ENCODE data around the gene NTSR2.

The NTSR2 gene

GRCh38 chr2:11678306-11678960 lies 8.4 kb upstream of the NTSR2 start:
- Histone ChIP-seq H3K4me3 (no peak overlapping the region), H3K27ac (no peak overlapping the region), H3K9me3 (ENCODE audit: low read depth, low read length) (no peaks in the 10 kb centered on the region), H3K36me3 (ENCODE audit: insufficient read depth, low read length) (no peaks in the 10 kb centered on the region), H3K9ac (ENCODE audit: insufficient read length) (no peak overlapping the region)
- DNase-seq (ENCODE audit: low read depth, low spot score): no peak
- no peak for TF ChIP-seq FOXP2 (optimal IDR thresholded peaks at IDR 0.05; ENCODE audit: control extremely low read depth, extremely low read length, insufficient read depth)
- TF ChIP-seq EZH2 (IDR thresholded peaks at IDR 0.05): no peak
- TF ChIP-seq POLR2AphosphoS5 (IDR thresholded peaks at IDR 0.05; ENCODE audit: borderline replicate concordance, low read depth, low read length): no peak

- Histone ChIP-seq H3K36me3 (ENCODE audit: insufficient read depth, low read length) (no peaks in the 10 kb centered on the region), H3K4me3 (no peak overlapping the region), H3K27ac (no peak overlapping the region), H3K9ac (ENCODE audit: insufficient read length) (no peak overlapping the region), H3K9me3 (ENCODE audit: low read depth, low read length) (no peaks in the 10 kb centered on the region)
- TF ChIP-seq EZH2 (IDR thresholded peaks at IDR 0.05): no peak
- TF ChIP-seq POLR2AphosphoS5 (IDR thresholded peaks at IDR 0.05; ENCODE audit: borderline replicate concordance, low read depth, low read length): no peak
- TF ChIP-seq FOXP2 (optimal IDR thresholded peaks at IDR 0.05; ENCODE audit: control extremely low read depth, extremely low read length, insufficient read depth): no peak
- no peak for DNase-seq (ENCODE audit: low read depth, low spot score)
Observed at GRCh38 chr2:11677136-11678055, 7.4 kb upstream of the NTSR2 start.

- no peak overlapping the region for H3K4me3 ChIP-seq
- H3K9ac ChIP-seq (ENCODE audit: insufficient read length): no peak overlapping the region
- H3K9me3 ChIP-seq (ENCODE audit: low read depth, low read length): no peaks in the 10 kb centered on the region
- no peak overlapping the region for H3K27ac ChIP-seq
- no peaks in the 10 kb centered on the region for H3K36me3 ChIP-seq (ENCODE audit: insufficient read depth, low read length)
- no peak for DNase-seq (ENCODE audit: low read depth, low spot score)
- TF ChIP-seq FOXP2 (optimal IDR thresholded peaks at IDR 0.05; ENCODE audit: control extremely low read depth, extremely low read length, insufficient read depth): no peak
- no peak for TF ChIP-seq EZH2 (IDR thresholded peaks at IDR 0.05)
- no peak for TF ChIP-seq POLR2AphosphoS5 (IDR thresholded peaks at IDR 0.05; ENCODE audit: borderline replicate concordance, low read depth, low read length)
Observed at GRCh38 chr2:11676640-11677039, 6.6 kb upstream of the NTSR2 start.

DNA sequence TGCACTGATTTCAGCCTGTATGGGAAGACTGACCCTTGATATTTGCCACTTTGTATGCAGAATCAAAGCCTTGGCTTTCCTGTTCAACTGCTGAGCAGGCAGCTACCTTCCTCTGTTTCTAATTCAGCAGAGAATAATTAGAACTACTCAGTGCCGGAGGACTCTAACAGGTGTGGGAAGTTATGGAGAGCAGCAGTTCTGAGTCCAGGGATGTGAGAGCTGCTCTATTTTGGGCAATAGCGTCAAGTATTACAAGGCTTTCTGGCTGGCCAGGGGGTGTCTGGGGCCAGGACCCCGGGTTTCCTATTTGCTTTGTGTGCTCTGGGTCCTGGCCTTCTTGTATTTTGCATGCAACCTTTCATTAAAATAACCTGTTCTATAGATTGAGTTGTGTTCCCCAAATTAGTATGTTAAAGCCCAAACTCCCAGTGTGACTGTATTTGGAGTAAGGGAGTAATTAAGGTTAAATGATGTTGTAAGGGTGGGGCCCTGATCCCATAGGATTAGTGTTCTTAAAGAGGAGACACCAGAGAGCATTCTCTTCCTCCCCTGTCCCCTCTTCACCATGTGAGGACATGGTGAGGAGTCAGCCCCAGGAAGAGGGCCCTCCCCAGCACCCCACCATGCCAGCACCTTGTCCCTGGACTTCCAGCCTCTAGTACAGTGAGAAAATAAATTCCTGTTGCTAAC lies 5.6 kb upstream of the NTSR2 start:
- no peak for DNase-seq (ENCODE audit: low read depth, low spot score)
- H3K27ac ChIP-seq: no peak overlapping the region
- no peak overlapping the region for H3K9ac ChIP-seq (ENCODE audit: insufficient read length)
- H3K4me3 ChIP-seq: no peak overlapping the region
- TF ChIP-seq POLR2AphosphoS5 (IDR thresholded peaks at IDR 0.05; ENCODE audit: borderline replicate concordance, low read depth, low read length) (no peak), EZH2 (IDR thresholded peaks at IDR 0.05) (no peak), FOXP2 (optimal IDR thresholded peaks at IDR 0.05; ENCODE audit: control extremely low read depth, extremely low read length, insufficient read depth) (no peak)
- H3K9me3 ChIP-seq (ENCODE audit: low read depth, low read length): no peaks in the 10 kb centered on the region
- no peaks in the 10 kb centered on the region for H3K36me3 ChIP-seq (ENCODE audit: insufficient read depth, low read length)

DNA sequence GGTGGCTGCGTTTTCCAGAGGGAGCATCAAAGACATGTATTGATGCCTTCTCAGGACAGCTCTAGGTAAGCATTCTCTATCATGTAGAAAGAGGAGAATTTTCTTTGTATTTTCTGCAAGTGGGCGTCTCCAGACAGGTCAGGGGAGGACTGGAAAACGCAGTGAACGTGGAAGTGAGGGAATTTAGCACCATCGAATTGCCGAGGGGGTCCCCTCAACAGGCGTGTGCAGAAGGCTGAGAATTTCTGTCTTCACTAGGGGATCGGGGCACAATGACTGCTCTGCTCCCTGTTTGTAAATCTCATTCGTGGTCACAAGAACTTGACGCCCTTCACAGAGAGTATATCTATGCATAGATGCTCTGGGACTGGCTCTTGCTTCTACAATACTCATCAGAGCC lies 5.0 kb upstream of the NTSR2 start:
- Histone ChIP-seq H3K9me3 (ENCODE audit: low read depth, low read length) (no peaks in the 10 kb centered on the region), H3K9ac (ENCODE audit: insufficient read length) (no peak overlapping the region), H3K36me3 (ENCODE audit: insufficient read depth, low read length) (no peaks in the 10 kb centered on the region), H3K4me3 (no peak overlapping the region), H3K27ac (no peak overlapping the region)
- DNase-seq (ENCODE audit: low read depth, low spot score): no peak
- TF ChIP-seq FOXP2 (optimal IDR thresholded peaks at IDR 0.05; ENCODE audit: control extremely low read depth, extremely low read length, insufficient read depth) (no peak), POLR2AphosphoS5 (IDR thresholded peaks at IDR 0.05; ENCODE audit: borderline replicate concordance, low read depth, low read length) (no peak), EZH2 (IDR thresholded peaks at IDR 0.05) (no peak)

DNA sequence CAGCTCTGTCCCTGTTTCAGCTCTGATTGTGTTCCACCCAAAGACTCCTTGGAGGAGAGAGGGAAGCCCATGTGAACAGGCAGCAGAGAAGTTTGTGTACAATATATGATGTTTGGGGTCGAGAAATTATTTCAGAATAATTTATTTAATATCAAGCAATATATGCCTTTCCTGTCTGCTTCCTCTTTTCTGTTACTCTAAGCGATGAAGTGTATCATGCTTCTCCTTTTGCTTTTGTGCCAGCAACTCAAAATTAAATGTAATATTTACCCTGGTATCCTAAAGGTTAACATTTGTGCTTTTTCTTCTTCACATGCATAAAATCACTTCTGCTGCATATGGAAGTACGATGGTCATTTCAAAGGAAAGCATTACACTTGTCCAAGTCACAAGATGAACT lies 2.4 kb upstream of the NTSR2 start:
- TF ChIP-seq FOXP2 (optimal IDR thresholded peaks at IDR 0.05; ENCODE audit: control extremely low read depth, extremely low read length, insufficient read depth) (no peak), EZH2 (IDR thresholded peaks at IDR 0.05) (no peak), POLR2AphosphoS5 (IDR thresholded peaks at IDR 0.05; ENCODE audit: borderline replicate concordance, low read depth, low read length) (no peak)
- Histone ChIP-seq H3K27ac (no peak overlapping the region), H3K9me3 (ENCODE audit: low read depth, low read length) (no peaks in the 10 kb centered on the region), H3K9ac (ENCODE audit: insufficient read length) (no peak overlapping the region), H3K4me3 (no peak overlapping the region), H3K36me3 (ENCODE audit: insufficient read depth, low read length) (no peaks in the 10 kb centered on the region)
- DNase-seq (ENCODE audit: low read depth, low spot score): no peak

GRCh38 chr2:11667866-11668637 lies 1.9 kb downstream of the NTSR2 start:
- no peak overlapping the region for H3K27ac ChIP-seq
- TF ChIP-seq FOXP2 (optimal IDR thresholded peaks at IDR 0.05; ENCODE audit: control extremely low read depth, extremely low read length, insufficient read depth) (no peak), POLR2AphosphoS5 (IDR thresholded peaks at IDR 0.05; ENCODE audit: borderline replicate concordance, low read depth, low read length) (no peak), EZH2 (IDR thresholded peaks at IDR 0.05) (no peak)
- no peak for DNase-seq (ENCODE audit: low read depth, low spot score)
- no peak overlapping the region for H3K4me3 ChIP-seq
- H3K9ac ChIP-seq (ENCODE audit: insufficient read length): no peak overlapping the region
- H3K36me3 ChIP-seq (ENCODE audit: insufficient read depth, low read length): no peaks in the 10 kb centered on the region
- no peaks in the 10 kb centered on the region for H3K9me3 ChIP-seq (ENCODE audit: low read depth, low read length)
